Muscle of back (tissue), 11 donors: ENCODE data around the gene KRTCAP2. TPM values are rescaled to one million over a fixed set of nuclear protein-coding genes. Genes with fewer than 3 reads are reported as not detected.

Experiments
- DNase-seq, 3 donors: peaks; one replicate each; pipeline versions ENCODE4 v3.0.0 to v3.0.0-alpha.2; 2013
- polyA plus RNA-seq, 10 donors: library from polyadenylated mRNA; unstranded; fragments of 120-200 nt; gene quantifications; one replicate each; pipeline ENCODE4 v1.2.1, GENCODE V29; 2013; ENCODE audit not compliant: insufficient read length in 10 of 10

KRTCAP2 gene
- polyA plus RNA-seq, 10 donors: 77.1 to 103 (median 93.4) TPM

DNA sequence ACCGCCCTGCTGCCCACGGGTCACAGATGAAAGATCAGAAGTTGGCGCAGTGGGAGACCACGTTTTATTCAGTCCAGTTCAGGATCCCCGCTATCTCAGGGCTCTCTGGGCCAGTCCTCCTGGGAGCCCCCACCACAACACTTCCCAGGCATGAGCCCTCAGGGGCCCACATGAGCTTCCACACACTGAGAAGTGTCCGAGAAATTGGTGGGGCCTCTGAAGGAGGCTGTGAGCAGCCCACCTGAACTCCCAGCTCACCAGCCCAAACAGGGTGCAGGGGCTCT lies 12.6 kb upstream of the KRTCAP2 start:
- DNase-seq: no peak

DNA sequence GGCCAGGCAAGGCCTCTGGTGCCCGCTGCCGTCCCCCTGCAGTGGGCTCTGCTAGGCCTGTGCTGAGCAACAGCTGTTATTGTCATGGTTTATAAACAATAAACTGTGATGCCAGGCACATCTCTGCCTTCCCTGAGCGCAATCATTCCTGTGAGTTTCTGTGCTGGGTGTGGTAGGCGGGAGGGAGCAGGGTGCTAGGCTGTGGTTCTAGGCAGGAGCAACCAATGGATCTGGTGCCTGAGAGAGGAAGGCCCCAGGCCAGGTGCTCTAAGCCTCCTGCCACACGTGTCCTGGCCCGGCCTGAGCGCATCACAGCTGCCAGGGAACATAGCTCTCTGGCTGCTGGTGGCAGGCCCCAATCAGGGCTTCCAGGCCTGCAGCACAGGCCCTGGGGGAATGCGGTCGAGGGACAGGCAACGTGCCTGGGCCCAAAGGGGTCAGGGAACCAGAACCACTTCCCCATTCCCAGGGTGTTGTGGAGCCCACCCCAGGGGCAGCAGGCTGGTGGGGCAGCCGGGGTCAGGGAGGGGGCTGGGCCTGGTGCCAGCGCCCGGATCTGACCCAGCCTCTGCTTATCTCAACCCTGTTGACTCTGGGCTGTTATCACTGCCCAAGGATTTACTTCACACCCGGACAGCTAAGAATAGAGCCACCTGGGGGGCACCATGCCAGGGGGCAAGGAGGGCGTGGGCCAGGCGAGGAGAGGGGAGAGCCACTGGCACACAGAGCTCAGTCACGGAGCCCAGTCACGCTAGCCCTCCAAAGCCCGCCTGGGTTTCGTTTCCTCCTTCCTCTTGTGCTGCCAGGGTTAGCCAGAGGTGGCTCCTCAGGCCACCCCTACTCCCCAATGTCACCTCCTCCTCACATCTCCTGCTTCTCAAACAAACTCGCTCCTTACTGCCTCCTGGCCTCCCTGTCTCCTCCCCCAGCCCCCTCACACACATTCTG lies 12.0 kb upstream of the KRTCAP2 start:
- DNase-seq: peak in 1 of 3 donors; percentile 60

DNA sequence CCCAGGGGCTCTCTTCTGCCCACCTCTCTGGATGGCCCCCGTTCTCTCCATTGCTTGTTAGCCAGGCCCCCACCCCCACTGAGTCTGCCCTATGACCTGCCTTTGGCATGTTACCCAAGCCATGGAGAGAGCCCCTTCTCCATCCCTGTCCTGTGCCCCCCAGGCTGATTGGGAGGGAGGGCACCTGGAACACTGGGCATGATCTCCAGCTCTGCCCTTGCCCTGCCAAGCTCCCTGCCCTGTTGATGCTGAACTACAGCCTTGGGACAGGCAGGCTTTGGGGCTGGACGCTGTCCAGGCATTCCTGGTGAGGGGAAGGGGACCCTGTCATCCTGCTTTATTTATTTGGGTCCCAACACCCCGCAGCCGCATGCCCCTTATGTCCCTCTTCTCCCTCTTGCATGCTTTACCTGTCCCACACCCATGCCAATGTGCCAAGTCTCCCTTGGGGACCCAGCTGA lies 11.3 kb upstream of the KRTCAP2 start:
- no peak for DNase-seq

GRCh38 chr1:155183775-155184221 lies 10.7 kb upstream of the KRTCAP2 start:
- DNase-seq: no peak

GRCh38 chr1:155182052-155182550 lies 9.0 kb upstream of the KRTCAP2 start:
- no peak for DNase-seq

GRCh38 chr1:155181371-155182051 lies 8.4 kb upstream of the KRTCAP2 start:
- DNase-seq: no peak

GRCh38 chr1:155179112-155180031 lies 6.3 kb upstream of the KRTCAP2 start:
- DNase-seq: no peak

- DNase-seq: no peak
These were observed 5.5 kb upstream of the KRTCAP2 start for GRCh38 chr1:155178441-155179111.

DNA sequence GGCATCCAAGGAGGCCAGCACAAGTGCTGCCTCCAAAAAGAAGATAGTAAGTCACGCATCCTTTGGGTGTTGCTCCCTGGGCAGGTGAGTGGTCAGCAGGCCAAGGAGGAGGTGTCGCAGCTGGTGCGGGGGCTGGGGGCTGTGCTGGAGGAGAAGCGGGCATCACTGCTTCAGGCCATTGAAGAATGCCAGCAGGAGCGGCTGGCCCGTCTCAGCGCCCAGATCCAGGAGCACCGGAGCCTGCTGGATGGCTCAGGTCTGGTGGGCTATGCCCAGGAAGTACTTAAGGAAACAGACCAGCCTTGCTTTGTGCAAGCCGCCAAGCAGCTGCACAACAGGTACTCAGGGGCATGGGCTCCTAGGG lies 4.8 kb upstream of the KRTCAP2 start:
- DNase-seq: no peak

- no peak for DNase-seq
These were observed 4.3 kb upstream of the KRTCAP2 start for GRCh38 chr1:155177192-155177917.

GRCh38 chr1:155176544-155177071 lies 3.5 kb upstream of the KRTCAP2 start:
- DNase-seq: peak; percentile 59 to 80 (median 79)

DNA sequence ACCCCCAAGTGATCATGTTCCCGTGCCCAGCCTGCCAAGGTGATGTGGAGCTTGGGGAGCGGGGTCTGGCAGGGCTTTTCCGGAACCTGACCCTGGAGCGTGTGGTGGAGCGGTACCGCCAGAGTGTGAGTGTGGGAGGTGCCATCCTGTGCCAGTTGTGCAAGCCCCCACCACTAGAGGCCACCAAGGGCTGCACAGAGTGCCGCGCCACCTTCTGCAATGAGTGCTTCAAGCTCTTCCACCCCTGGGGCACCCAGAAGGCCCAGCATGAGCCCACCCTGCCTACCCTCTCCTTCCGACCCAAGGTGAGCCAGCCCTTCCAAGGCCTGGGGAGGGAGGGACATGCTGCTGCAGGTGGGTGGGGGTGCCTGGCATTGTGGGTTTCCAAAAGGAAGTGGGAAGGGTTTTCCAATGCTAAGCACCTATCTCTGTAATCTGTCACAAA lies 2.8 kb upstream of the KRTCAP2 start:
- no peak for DNase-seq

- no peak for DNase-seq
These were observed 2.3 kb upstream of the KRTCAP2 start for GRCh38 chr1:155175281-155175926.

GRCh38 chr1:155174324-155175280 lies 1.5 kb upstream of the KRTCAP2 start:
- DNase-seq: peak in 1 of 3 donors; percentile 18

DNA sequence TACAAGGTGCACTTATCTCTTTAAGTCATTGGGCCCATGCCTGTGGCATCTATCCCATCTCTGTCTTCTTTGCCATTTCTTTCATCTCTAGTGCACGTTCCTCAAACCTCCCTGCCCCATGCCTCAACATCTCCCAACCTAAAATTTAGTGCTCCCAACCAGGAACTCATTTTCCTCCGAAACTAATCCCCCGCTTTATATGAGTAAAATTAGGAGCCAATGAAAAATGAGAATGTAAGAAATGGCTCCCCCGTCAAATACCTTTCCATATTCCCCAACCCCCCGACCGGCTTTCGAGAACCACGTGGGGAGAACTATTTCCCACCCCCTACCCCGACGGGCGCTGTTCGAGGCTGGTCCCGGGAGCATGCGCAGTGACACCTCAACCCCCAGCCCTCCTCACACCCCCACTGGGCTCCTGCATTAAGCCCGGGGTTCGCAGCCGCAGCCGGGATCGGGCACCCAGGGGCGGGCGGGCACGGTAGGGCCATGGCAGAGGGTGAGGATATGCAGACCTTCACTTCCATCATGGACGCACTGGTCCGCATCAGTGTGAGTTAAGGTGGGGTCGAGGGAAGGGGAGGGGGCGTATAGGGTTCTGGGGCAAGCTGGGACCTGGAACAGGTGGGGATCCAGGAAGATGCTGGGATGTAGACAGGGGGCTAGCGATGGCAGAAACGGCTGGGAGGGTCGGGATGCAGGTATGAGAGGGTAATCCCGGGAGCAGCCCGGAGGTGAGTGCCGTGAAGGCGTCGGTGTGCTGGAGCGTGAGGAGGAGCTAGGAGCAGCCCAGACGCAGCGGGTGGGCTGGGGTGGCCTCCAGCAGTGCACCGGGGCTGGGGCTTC lies 597 bp upstream of the KRTCAP2 start, which contains the start of gene TRIM46:
TSS of gene TRIM46 (plus strand) at position 372 of the 846 bp plus-strand sequence. CDS start at position 490, 118 bp downstream.
- DNase-seq: peak in 1 of 3 donors; percentile 34

DNA sequence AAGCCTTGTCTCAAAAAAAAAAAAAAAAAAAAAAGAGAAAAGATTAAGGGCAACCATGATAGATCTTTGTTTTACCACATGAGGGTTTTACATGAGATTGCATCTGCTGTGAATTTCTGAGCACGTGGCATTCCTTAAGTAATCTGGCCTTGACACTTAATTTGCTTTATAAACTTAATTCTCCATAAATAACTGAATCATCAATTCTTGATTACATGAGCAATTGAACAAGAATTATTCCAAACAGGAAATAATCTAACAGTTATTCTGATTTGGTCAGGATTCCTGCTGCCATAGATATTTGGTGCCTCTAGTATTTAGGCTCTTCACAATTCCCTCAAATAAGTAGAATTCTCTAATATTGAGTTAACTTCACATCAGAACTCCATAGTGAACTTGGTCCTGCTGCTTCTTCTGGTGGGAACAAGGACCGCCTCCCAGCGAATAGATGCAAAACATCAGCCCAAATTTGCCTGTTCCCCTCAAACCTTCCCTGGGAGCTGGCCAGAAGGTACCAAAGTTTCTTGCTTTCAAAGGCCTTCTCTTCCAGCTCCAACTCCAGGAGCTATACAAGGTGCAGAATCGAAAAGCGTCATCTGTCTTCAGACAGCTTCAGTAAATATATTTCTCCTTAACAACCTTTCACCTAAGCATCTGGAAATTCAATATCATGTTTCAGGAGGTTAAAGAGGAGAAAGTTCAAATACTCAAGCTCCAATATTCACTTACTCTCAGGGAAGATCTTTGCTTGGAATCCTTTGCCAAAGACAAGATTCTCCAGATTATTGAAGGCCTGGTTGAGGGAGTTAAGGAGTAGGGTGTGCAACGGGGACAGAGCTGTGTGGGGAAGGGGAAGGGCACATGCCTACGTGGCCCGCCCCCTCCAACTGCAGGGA lies 1.0 kb downstream of the KRTCAP2 start:
- DNase-seq: no peak
